CD14-positive monocyte (primary cell): Measurements from ENCODE around the gene AFDN. TPM values are rescaled to one million over a fixed set of nuclear protein-coding genes. Genes with fewer than 3 reads are reported as not detected.

Experiments
- DNase-seq, 3 donors: peaks; one replicate each; pipeline ENCODE4 v3.0.0-alpha.2; 2011 to 2022
- H2AFZ ChIP-seq: 2 replicates; pipeline ENCODE4 v1.6.0; 2012; ENCODE audit warnings: mild to moderate bottlenecking, low read depth, low read length, inconsistent platforms; ENCODE audit not compliant: insufficient read depth, poor library complexity, severe bottlenecking
- H3K27ac ChIP-seq, 2 donors: 1 replicate in 1 of 2; 2 replicates in 1 of 2; pipeline ENCODE4 v1.5.1; 2012 to 2013; ENCODE audit warnings: low read length in 2 of 2, control low read depth in 1 of 2, inconsistent platforms in 1 of 2, low read depth in 1 of 2, mild to moderate bottlenecking in 1 of 2
- H3K27me3 ChIP-seq, 2 donors: one replicate each; pipeline versions ENCODE4 v1.6.0 to v1.6.1; 2011 to 2013; ENCODE audit warnings: low read length in 2 of 2; ENCODE audit not compliant: control insufficient read depth in 2 of 2, insufficient read depth in 2 of 2
- H3K36me3 ChIP-seq, 2 donors: replicated peaks in 1 of 2; 1 replicate in 1 of 2; 2 replicates in 1 of 2; pipeline versions ENCODE4 v1.5.1 to v1.6.1; 2012 to 2013; ENCODE audit warnings: low read length in 2 of 2, control low read depth in 1 of 2, inconsistent platforms in 1 of 2, mild to moderate bottlenecking in 1 of 2; ENCODE audit not compliant: insufficient read depth in 2 of 2, control insufficient read depth in 1 of 2
- H3K4me1 ChIP-seq, 2 donors: 1 replicate in 1 of 2; 2 replicates in 1 of 2; pipeline versions ENCODE4 v1.5.1 to v1.6.1; 2012 to 2013; ENCODE audit warnings: low read length in 2 of 2, control low read depth in 1 of 2, inconsistent platforms in 1 of 2, mild to moderate bottlenecking in 1 of 2, moderate library complexity in 1 of 2; ENCODE audit not compliant: insufficient read depth in 2 of 2, control insufficient read depth in 1 of 2
- H3K4me2 ChIP-seq: replicated peaks from 2 replicates; pipeline ENCODE3; 2012; ENCODE audit warnings: low read length, moderate library complexity, mild to moderate bottlenecking; ENCODE audit not compliant: poor library complexity, severe bottlenecking; ENCODE audit errors: extremely low read depth
- H3K4me3 ChIP-seq, 3 experiments: fragments of 200-600 bp in 1 of 3; sonication (generic) in 1 of 3; replicated peaks in 1 of 3; 1 replicate in 2 of 3; 2 replicates in 1 of 3; pipeline ENCODE4 v1.5.1; 2011 to 2013; ENCODE audit warnings: low read length in 3 of 3, mild to moderate bottlenecking in 3 of 3, control low read depth in 2 of 3, low read depth in 2 of 3, inconsistent platforms in 1 of 3, moderate library complexity in 1 of 3
- H3K79me2 ChIP-seq: 2 replicates; pipeline ENCODE4 v1.6.0; 2012; ENCODE audit warnings: mild to moderate bottlenecking, control low read depth, inconsistent platforms, low read length, moderate library complexity; ENCODE audit not compliant: insufficient read depth
- H3K9ac ChIP-seq: 2 replicates; pipeline ENCODE4 v1.6.0; 2017; ENCODE audit warnings: low read length, mild to moderate bottlenecking; ENCODE audit not compliant: insufficient read depth, poor library complexity, severe bottlenecking
- H3K9me3 ChIP-seq, 2 donors: replicated peaks in 1 of 2; 1 replicate in 1 of 2; 2 replicates in 1 of 2; pipeline versions ENCODE4 v1.5.1 to v1.6.1; 2012 to 2013; ENCODE audit warnings: low read length in 2 of 2, control low read depth in 1 of 2; ENCODE audit not compliant: control insufficient read depth in 1 of 2, insufficient read depth in 1 of 2
- H4K20me1 ChIP-seq: 2 replicates; pipeline ENCODE4 v1.6.0; 2012; ENCODE audit warnings: mild to moderate bottlenecking, low read length, control low read depth, moderate library complexity; ENCODE audit not compliant: insufficient read depth
- H3K27ac Mint-ChIP-seq, 7 donors: one replicate each; pipeline ENCODE4 v1.8.0; 2020; ENCODE audit warnings: mild to moderate bottlenecking in 7 of 7, mixed read lengths in 7 of 7, moderate library complexity in 6 of 7, inconsistent platforms in 2 of 7
- H3K27me3 Mint-ChIP-seq, 3 donors: one replicate each; pipeline ENCODE4 v1.8.0; 2021 to 2022; ENCODE audit warnings: low read depth in 3 of 3, mild to moderate bottlenecking in 3 of 3, mixed read lengths in 3 of 3, moderate library complexity in 3 of 3, inconsistent platforms in 1 of 3
- H3K36me3 Mint-ChIP-seq, 2 donors: one replicate each; pipeline ENCODE4 v1.8.0; 2020; ENCODE audit warnings: mixed read lengths in 2 of 2, inconsistent platforms in 1 of 2, mild to moderate bottlenecking in 1 of 2
- H3K4me1 Mint-ChIP-seq: one replicate; pipeline ENCODE4 v1.8.0; 2020; ENCODE audit warnings: mild to moderate bottlenecking, mixed read lengths
- H3K4me3 Mint-ChIP-seq, 2 donors: one replicate each; pipeline ENCODE4 v1.8.0; 2020; ENCODE audit warnings: mild to moderate bottlenecking in 2 of 2, mixed read lengths in 2 of 2, moderate library complexity in 1 of 2
- H3K9me3 Mint-ChIP-seq, 7 donors: one replicate each; pipeline ENCODE4 v1.8.0; 2020 to 2022; ENCODE audit warnings: mixed read lengths in 7 of 7, mild to moderate bottlenecking in 6 of 7, moderate library complexity in 6 of 7, inconsistent platforms in 2 of 7
- CTCF ChIP-seq: fragments of 200-600 bp; IDR thresholded peaks from one replicate; pipeline ENCODE4 v1.8.0; 2022; ENCODE audit warnings: antibody characterized with exemption, mild to moderate bottlenecking
- WGBS: methylation state at CpG from one replicate; pipeline ENCODE4 v1.1.5; 2013; ENCODE audit warnings: missing lambda C conversion rate; ENCODE audit not compliant: insufficient coverage; 5-methylcytosine and 5-hydroxymethylcytosine counted together
- intact Hi-C, 2 donors: fragments of 100-400 bp; cut with micrococcal nuclease; formaldehyde crosslinking; loops; one replicate each; pipeline versions ENCODE4 v1.15.0 to v1.15.1; 2023
- polyA plus RNA-seq, 3 donors: library from polyadenylated mRNA; depleted of rRNA in 1 of 3; unstranded in 2 of 3; stranded (reverse) in 1 of 3; fragments of 300-500 nt in 2 of 3; fragments of >200 nt in 1 of 3; fragmentation: Illumina TruSeq in 2 of 3; gene quantifications; 1 replicate in 2 of 3; 2 replicates in 1 of 3; pipeline ENCODE4 v1.2.3, GENCODE V29; 2012 to 2021

Gene AFDN
- polyA plus RNA-seq, 3 donors: 0.03 to 1.5 TPM; not detected in 1

DNA sequence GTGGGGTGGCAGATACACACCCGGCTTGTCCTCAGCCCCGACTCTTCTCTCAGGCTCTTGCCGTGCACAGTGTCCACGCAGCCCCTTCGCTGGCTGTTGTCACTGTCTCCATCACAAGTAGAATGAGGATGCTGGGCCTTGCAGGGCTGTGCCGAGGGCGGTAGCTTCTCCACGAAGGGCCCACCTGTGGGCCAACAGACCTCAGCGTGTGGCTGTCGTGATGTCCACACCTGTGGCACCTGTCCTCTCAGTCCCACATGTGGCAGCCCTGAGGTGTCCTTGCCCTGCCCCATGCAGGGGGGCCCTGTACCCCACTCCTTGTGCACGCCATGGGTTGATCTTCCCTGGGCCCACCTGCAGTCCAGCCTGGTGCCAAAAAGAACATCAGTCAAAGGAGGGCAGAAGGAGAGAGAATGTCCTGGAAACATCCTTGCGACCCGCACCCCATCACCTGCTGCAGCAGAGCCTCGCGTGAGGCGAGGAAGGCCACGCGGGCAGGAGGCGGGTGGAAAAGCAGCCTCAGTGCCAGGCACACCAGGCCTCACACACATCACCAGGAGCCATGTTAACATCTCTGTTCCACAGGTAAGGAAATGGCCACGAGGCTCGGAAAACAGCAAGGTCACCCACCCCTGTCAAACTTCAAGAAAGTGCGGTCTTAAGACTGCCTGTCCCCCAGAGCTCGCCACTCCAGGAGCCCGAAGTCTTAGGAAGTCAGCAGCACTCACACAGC lies 22.3 kb upstream of the AFDN start:
- Histone ChIP-seq H3K4me3 (no peak overlapping the region), H3K27ac (no peak overlapping the region), H3K36me3 (no peaks in the 10 kb centered on the region), H3K4me1 (peaks cover 3 to 4% of the 10 kb centered on the region in 2 donors), H3K27me3 (peaks cover 0 to 6% of the 10 kb centered on the region in 2 donors), H4K20me1 (no peaks in the 10 kb centered on the region), H3K9me3 (no peaks in the 10 kb centered on the region), H3K79me2 (no peaks in the 10 kb centered on the region), H3K4me2 (no peak overlapping the region), H2AFZ (no peak overlapping the region), H3K9ac (no peak overlapping the region)
- TF ChIP-seq CTCF: no peak
- intact Hi-C loops: no loop called here
- no peak for DNase-seq
- Mint-ChIP-seq H3K36me3 (no peaks in the 10 kb centered on the region), H3K4me3 (no peak overlapping the region), H3K27me3 (peaks cover 29 to 56% (median 36%) of the 10 kb centered on the region in 3 donors), H3K4me1 (peaks cover 7% of the 10 kb centered on the region), H3K9me3 (peaks cover 0 to 3% (median 0%) of the 10 kb centered on the region in 7 donors), H3K27ac (no peak overlapping the region)
- 93% methylated on average over 23 of the region's 24 CpGs for WGBS

DNA sequence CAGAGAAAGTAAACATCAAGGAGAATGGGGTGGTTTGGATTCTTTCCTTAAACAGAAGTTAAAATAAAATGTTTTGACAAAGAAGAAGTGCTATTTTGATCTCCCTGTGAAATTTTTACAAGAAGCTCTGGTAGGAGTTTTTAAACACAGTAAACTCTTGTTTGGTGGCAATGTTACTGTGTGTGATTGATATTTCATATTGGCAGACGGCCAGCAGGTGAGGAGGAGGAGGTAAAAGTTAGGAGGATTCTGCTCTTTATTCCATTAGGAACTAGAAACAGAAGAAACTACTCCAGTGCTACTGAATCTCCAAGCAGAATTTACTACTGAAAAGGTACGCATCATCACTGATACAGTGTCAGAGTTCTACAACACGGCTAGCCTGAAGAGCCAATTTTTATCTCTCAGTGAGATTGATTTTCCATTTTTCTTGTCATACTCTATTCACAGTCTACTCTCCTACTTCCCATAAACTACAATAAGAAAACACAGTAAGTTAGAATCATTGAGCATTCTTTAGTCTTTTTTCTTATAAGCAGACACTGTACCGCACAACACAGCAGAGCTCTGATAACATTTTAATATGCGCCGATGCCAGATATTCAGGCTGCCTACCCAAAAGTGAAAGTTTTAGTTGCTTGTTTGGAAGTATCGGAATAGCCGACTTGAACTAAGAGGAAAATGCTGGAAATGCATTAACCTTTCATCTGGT lies 21.2 kb upstream of the AFDN start:
- Mint-ChIP-seq H3K27me3 (peaks cover 23 to 50% (median 32%) of the 10 kb centered on the region in 3 donors), H3K27ac (no peak overlapping the region), H3K4me1 (peaks cover 7% of the 10 kb centered on the region), H3K36me3 (no peaks in the 10 kb centered on the region), H3K9me3 (peaks cover 0 to 3% (median 0%) of the 10 kb centered on the region in 7 donors), H3K4me3 (no peak overlapping the region)
- H3K4me1 ChIP-seq: peaks cover 3 to 4% of the 10 kb centered on the region in 2 donors
- no peak for TF ChIP-seq CTCF
- H3K4me3 ChIP-seq: no peak overlapping the region
- H3K79me2 ChIP-seq: no peaks in the 10 kb centered on the region
- H3K9ac ChIP-seq: no peak overlapping the region
- no peak overlapping the region for H3K27ac ChIP-seq
- WGBS: 100% methylated on average over 4 of the region's 8 CpGs
- H2AFZ ChIP-seq: no peak overlapping the region
- no peak for DNase-seq
- no peak overlapping the region for H3K4me2 ChIP-seq
- H3K36me3 ChIP-seq: no peaks in the 10 kb centered on the region
- H3K27me3 ChIP-seq: peaks cover 0 to 13% of the 10 kb centered on the region in 2 donors
- H4K20me1 ChIP-seq: no peaks in the 10 kb centered on the region
- intact Hi-C loops: no loop called here
- no peaks in the 10 kb centered on the region for H3K9me3 ChIP-seq
